Small intestine (tissue), 7 donors: ENCODE results near the gene DFFB. TPM values are rescaled to one million over a fixed set of nuclear protein-coding genes. Genes with fewer than 3 reads are reported as not detected.

Source experiments
- DNase-seq, 2 donors: peaks; one replicate each; pipeline versions ENCODE4 v3.0.0 to v3.0.0-alpha.2; 2013
- FAIRE-seq: peaks from 2 replicates; lab custom pipeline; 2012; peaks lifted over from hg19 to GRCh38; lab: Jason Lieb, UNC
- H3K27ac ChIP-seq, 3 donors: one replicate each; pipeline ENCODE4 v1.5.1; 2013; ENCODE audit warnings: low read length in 2 of 3, mild to moderate bottlenecking in 2 of 3, control low read depth in 1 of 3, inconsistent platforms in 1 of 3, low read depth in 1 of 3, moderate library complexity in 1 of 3
- H3K27me3 ChIP-seq, 3 donors: one replicate each; pipeline ENCODE4 v1.6.1; 2013; ENCODE audit warnings: low read length in 3 of 3, inconsistent platforms in 1 of 3; ENCODE audit not compliant: control insufficient read depth in 3 of 3, insufficient read depth in 3 of 3
- H3K36me3 ChIP-seq, 3 donors: one replicate each; pipeline ENCODE4 v1.6.1; 2013; ENCODE audit warnings: low read length in 3 of 3, inconsistent platforms in 1 of 3, low read depth in 1 of 3, mild to moderate bottlenecking in 1 of 3, moderate library complexity in 1 of 3; ENCODE audit not compliant: control insufficient read depth in 3 of 3, insufficient read depth in 2 of 3
- H3K4me1 ChIP-seq, 3 donors: one replicate each; pipeline ENCODE4 v1.6.1; 2013; ENCODE audit warnings: low read length in 2 of 3, inconsistent platforms in 1 of 3, low read depth in 1 of 3, mild to moderate bottlenecking in 1 of 3, moderate library complexity in 1 of 3; ENCODE audit not compliant: control insufficient read depth in 3 of 3, insufficient read depth in 2 of 3
- H3K4me3 ChIP-seq, 3 donors: one replicate each; pipeline ENCODE4 v1.5.1; 2013; ENCODE audit warnings: low read length in 3 of 3, control low read depth in 1 of 3, inconsistent platforms in 1 of 3, low read depth in 1 of 3, mild to moderate bottlenecking in 1 of 3, moderate library complexity in 1 of 3
- H3K9me3 ChIP-seq, 2 donors: one replicate each; pipeline ENCODE4 v1.6.1; 2013; ENCODE audit warnings: low read depth in 1 of 2, low read length in 1 of 2; ENCODE audit not compliant: control insufficient read depth in 2 of 2, insufficient read depth in 1 of 2
- WGBS, 3 donors: extraction: QIAGEN DNeasy Blood & Tissue Kit; methylation state at CpG; one replicate each; pipeline ENCODE4 v1.1.7; 2013; 5-methylcytosine and 5-hydroxymethylcytosine counted together
- polyA plus RNA-seq, 4 donors: library from polyadenylated mRNA; stranded (reverse) in 3 of 4; unstranded in 1 of 4; fragments of 200-250 nt in 3 of 4; fragments of 120-200 nt in 1 of 4; gene quantifications; one replicate each; pipeline versions ENCODE4 v1.2.1 to v1.2.3, GENCODE V29; 2013
- donor health status: healthy with polysubstance abuse.
- donor health status: control.
- donor health status: control.
- donor health status: Bipolar disorder and iron deficiency.
- donor health status: healthy.

DFFB gene
- polyA plus RNA-seq, 4 donors = 8.7 to 22.6 (median 11.9) TPM

DNA sequence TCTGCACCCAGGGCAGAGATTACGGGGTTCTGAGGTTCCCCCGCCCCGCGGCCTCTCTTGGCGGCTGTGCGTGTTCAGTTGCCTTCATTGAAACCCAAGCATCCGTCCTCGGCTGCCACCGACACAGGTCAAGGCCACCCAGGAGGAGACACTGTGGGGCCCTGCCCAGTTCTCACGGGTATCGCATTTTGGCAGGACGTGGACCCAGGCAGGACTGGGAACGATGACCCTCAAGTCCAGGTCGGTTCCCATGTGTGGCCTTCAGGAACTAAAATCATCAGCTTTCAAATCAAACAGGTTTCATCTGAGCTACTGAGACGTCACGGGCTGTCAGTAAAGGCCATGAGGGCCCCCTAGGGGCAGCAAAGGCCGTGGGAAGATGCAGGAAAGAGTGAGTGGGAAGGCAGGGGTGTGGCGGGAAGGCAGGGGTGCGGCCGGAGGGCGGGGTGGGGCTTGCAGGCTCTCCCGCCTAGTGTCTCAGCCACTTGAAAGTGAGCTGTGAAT is 49.8 kb downstream of the DFFB start:
- WGBS, 3 donors = 65 to 72% (median 68%) methylated on average over 20 to 22 of the region's 22 CpGs
- no peak for FAIRE-seq
- H3K36me3 ChIP-seq = no peaks in the 10 kb centered on the region
- peak in 1 of 2 donors; percentile 44 for DNase-seq
- peaks cover 0 to 2% (median 2%) of the 10 kb centered on the region in 3 donors for H3K27me3 ChIP-seq
- no peak overlapping the region for H3K27ac ChIP-seq
- no peak overlapping the region for H3K4me3 ChIP-seq
- no peaks in the 10 kb centered on the region for H3K9me3 ChIP-seq
- H3K4me1 ChIP-seq = no peaks in the 10 kb centered on the region

DNA sequence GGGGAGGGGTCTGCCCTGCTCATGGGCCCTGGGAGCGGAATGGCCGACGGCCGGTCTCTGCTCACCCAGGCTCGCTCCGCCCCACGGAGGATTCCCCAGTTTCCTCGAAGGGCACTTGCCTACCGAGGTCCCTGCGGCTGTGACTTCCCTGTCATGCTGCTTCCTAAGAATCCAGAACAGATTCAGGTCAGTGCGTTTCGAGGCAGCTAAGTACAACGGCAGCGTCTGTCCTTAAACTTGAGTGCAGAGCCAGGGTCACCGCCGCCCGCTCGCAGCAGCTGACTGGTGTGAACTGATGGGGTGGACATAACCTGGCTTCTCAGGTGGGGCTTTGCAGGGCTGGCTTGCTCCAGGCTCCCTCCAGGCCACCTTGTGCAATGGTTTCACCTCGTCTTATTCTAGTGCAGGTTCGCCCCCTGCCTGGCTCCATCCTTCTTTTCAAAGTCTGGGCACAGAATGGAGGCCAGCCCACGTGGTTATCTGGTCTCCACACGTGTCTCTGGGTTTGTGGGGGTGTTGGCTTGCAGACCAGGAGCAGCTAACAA is 50.4 kb downstream of the DFFB start:
- H3K27me3 ChIP-seq = peaks cover 0 to 2% (median 2%) of the 10 kb centered on the region in 3 donors
- WGBS, 3 donors = 78 to 83% (median 79%) methylated on average over 22 of the region's 22 CpGs
- FAIRE-seq = no peak

GRCh38 chr1:3908886-3909517 is 51.7 kb downstream of the DFFB start:
- no peak overlapping the region for H3K4me3 ChIP-seq
- H3K9me3 ChIP-seq = no peaks in the 10 kb centered on the region
- DNase-seq (no peak), FAIRE-seq (no peak)
- no peaks in the 10 kb centered on the region for H3K36me3 ChIP-seq
- no peak overlapping the region for H3K27ac ChIP-seq
- peaks cover 0 to 2% (median 2%) of the 10 kb centered on the region in 3 donors for H3K27me3 ChIP-seq
- 75 to 77% (median 76%) methylated on average over 16 to 17 of the region's 17 CpGs for WGBS, 3 donors
- no peaks in the 10 kb centered on the region for H3K4me1 ChIP-seq

More for the DNA sequence above, 50.4 kb downstream of the DFFB start:
- no peak for DNase-seq
- H3K4me3 ChIP-seq = no peak overlapping the region
- H3K27ac ChIP-seq = no peak overlapping the region
- H3K4me1 ChIP-seq = no peaks in the 10 kb centered on the region
- no peaks in the 10 kb centered on the region for H3K9me3 ChIP-seq
- H3K36me3 ChIP-seq = no peaks in the 10 kb centered on the region

DNA sequence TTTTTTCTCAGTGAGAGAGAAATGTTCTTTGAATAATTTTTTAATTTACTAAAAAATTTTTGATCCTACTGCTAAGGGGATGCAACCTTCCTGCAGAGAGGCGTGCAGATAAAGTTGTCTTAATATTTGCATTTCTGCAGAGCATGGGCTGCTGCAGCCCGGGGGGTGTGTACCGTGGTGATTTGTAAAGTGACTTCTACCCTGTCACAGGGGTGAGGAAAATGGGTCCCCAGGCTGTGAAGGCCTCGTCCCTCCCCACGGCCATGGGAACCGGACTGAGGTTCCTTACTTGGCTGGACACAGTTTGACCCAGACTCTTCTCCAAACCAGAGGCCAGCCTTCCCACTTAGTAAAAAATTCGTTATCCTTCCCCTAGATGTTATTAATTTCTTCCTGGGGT is 52.3 kb downstream of the DFFB start:
- WGBS, 3 donors = 69 to 75% (median 72%) methylated on average over 7 of the region's 7 CpGs
- peaks cover 0 to 2% (median 2%) of the 10 kb centered on the region in 3 donors for H3K27me3 ChIP-seq
- no peaks in the 10 kb centered on the region for H3K4me1 ChIP-seq
- H3K36me3 ChIP-seq = no peaks in the 10 kb centered on the region
- H3K27ac ChIP-seq = no peak overlapping the region
- no peaks in the 10 kb centered on the region for H3K9me3 ChIP-seq
- no peak overlapping the region for H3K4me3 ChIP-seq
- DNase-seq (no peak), FAIRE-seq (no peak)

DNA sequence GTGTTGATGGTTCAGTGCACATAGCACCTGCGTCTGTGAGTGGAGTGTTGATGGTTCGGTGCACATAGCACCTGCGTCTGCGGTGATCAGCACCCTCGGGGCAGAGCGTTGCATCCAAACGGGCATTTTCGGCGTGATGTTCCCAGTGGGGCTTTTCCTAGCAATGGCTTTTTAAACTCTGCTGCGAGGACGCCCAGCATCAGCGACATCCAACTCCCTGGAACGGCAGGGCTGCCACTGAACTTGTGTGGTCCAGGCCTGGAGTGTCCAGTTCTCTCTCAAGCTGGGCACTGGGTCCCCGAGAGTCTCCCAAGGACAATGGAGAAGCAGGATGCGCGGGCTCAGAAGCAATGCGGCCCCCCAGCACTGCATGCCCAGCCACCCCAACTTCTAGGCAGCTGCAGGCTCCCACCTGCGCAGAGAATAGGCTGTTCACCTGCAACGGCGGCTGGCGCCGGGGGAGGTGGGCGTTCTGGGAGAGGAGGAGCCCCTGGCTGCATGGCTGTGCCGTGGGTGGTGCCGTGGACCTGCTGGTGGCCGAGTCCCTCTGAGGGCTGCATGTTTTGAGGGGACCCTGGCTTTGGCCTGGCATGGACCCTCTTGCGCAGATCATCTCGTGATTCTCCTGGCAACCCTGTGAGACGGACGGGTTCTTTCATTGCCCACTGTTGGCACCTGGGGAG is 52.9 kb downstream of the DFFB start:
- H3K4me1 ChIP-seq = no peaks in the 10 kb centered on the region
- no peak overlapping the region for H3K4me3 ChIP-seq
- DNase-seq = no peak
- H3K27me3 ChIP-seq = peaks cover 0 to 2% (median 2%) of the 10 kb centered on the region in 3 donors
- no peak for FAIRE-seq
- no peaks in the 10 kb centered on the region for H3K9me3 ChIP-seq
- H3K36me3 ChIP-seq = no peaks in the 10 kb centered on the region
- WGBS, 3 donors = 80 to 86% (median 81%) methylated on average over 29 to 30 of the region's 30 CpGs
- no peak overlapping the region for H3K27ac ChIP-seq

GRCh38 chr1:3910857-3911845 is 53.9 kb downstream of the DFFB start:
- Histone ChIP-seq H3K36me3 (no peaks in the 10 kb centered on the region), H3K27me3 (peaks cover 0 to 2% (median 2%) of the 10 kb centered on the region in 3 donors), H3K9me3 (no peaks in the 10 kb centered on the region), H3K27ac (no peak overlapping the region), H3K4me1 (no peaks in the 10 kb centered on the region), H3K4me3 (no peak overlapping the region)
- WGBS, 3 donors = 14 to 19% (median 17%) methylated on average over 31 to 35 of the region's 35 CpGs
- FAIRE-seq = no peak
- DNase-seq = peak; percentile 73 to 82

DNA sequence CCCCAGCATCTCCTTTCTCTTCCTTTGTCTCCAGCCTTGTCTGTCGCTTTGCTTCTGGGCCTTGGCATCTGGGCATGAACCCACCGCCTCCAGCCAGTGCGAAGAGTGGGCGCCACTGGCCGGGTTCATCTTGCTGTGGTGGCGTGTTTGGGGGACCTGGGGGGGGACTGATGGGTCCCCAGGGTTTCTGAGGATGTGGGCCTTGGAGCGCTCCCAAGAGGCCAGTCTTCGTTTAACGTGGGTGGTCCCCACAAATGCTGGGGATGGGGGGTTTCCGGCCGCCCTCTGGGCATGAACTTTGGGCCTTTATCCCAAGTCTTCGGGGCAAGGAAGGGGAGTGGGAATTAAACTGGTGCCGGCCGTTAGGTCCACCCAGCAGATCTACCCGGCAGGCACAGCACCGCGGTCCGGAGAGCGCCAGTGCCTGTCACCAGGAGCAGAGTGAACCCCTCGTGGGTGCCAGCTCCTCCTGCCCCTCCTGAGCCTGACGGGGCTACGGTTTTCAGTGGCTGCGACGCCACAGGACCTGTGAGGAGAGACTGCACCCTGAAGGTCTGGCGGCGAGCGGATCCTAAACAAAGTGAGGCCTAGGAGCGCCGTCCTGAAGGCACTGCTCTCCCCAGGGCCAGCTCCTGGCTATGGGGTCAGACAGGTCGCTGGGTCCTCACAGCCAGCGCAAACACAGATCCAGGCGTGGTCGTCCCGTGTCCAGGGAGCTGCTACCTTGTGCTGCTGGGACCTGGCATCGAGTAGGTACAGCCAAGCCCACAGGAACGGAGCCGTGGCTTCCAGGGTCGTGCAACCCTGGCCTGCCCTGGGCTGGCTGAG is 54.9 kb downstream of the DFFB start:
- H3K27ac ChIP-seq = no peak overlapping the region
- no peaks in the 10 kb centered on the region for H3K36me3 ChIP-seq
- peaks cover 0 to 2% (median 2%) of the 10 kb centered on the region in 3 donors for H3K27me3 ChIP-seq
- FAIRE-seq (no peak), DNase-seq (no peak)
- WGBS, 3 donors = 84 to 89% (median 89%) methylated on average over 38 of the region's 38 CpGs
- H3K4me1 ChIP-seq = no peaks in the 10 kb centered on the region
- no peak overlapping the region for H3K4me3 ChIP-seq
- H3K9me3 ChIP-seq = no peaks in the 10 kb centered on the region
